DMS 273 treated with DMSO at 0.1 percent for 48 hours (cell line): Measurements from ENCODE around the gene PCNX3.
"Not testable (repeated sequence)": the region's sequence is repeated elsewhere in the genome, so short reads cannot be mapped to it uniquely, and the experiment has no call there.

Source experiments
- DNase-seq: peaks from one replicate; lab custom pipeline; 2025; lab: John Stamatoyannopoulos, UW

PCNX3 gene

DNA sequence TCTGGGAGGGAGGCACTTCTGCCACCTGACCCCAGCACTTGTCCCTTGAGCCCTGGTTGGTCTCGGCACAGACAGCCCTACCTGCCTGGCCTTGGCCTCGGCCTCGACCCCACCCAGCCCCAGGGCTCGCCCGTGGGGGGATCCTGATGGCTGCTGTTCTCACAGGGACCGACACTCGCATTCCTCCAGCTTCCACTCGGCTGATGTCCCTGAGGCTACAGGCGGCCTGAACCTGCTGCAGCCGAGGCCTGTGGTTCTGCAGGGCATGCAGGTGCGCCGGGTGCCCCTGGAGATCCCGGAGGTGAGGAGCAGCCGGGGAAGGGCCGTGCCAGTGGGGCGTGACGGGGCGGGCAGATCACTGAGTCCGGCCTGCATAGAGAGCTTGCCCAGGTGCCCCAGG, 5.1 kb downstream of the PCNX3 start:
- DNase-seq = no peak

DNA sequence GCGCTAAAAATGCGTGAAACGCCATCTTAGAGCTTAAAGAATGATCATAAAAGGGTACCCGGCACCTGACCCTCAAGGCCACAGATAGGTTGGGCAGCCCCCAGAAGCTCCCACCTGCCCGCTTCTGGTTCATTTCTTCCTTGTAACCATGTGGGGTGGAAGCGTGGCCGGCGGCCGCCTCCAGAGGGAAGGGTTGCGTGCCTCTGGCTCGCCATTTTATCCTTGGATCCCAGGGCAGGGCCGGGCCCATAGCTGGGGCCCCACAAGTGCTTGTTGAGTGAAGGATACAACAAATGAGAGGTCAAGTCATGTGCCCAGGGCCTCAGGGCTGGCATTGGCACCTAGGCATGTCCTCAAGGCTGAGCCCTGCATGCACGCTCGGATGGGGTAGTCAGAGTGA, 5.9 kb downstream of the PCNX3 start:
- no peak for DNase-seq

DNA sequence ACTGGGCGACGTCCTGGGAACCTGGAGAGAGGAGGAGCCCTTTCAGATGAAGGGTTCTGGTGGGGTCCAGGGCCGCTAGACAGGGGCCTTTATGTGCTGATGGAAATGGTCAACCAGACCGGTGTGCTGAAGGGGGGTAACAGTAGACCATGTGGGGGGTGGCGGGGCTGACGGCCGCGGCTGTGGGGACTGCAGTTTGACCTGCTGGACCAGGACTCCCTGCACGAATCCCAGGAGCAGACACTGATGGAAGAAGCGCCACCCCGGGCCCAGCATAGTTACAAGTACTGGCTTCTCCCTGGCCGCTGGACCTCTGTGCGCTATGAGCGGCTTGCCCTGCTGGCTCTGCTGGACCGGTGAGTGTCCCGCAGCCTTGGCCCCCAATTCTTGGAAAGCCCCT, 6.4 kb downstream of the PCNX3 start:
- no peak for DNase-seq

DNA sequence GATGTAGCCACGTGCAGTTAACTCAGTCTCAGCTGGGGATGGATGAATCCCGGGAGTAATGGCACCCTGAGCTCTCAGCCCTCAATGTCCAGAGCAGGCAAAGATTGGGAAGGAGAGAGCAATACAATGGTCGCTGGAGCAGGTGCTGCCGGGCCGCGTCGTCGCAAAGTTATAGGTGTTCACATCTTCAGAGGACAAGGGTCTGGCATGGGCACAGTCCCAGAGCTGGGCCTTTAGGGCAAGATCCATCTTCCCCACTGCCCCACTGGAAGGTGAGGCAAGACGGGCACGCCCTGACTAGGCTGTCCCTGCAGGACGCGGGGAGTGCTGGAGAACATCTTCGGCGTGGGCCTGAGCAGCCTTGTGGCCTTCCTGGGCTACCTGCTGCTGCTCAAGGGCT, 7.6 kb downstream of the PCNX3 start:
- DNase-seq = no peak

DNA sequence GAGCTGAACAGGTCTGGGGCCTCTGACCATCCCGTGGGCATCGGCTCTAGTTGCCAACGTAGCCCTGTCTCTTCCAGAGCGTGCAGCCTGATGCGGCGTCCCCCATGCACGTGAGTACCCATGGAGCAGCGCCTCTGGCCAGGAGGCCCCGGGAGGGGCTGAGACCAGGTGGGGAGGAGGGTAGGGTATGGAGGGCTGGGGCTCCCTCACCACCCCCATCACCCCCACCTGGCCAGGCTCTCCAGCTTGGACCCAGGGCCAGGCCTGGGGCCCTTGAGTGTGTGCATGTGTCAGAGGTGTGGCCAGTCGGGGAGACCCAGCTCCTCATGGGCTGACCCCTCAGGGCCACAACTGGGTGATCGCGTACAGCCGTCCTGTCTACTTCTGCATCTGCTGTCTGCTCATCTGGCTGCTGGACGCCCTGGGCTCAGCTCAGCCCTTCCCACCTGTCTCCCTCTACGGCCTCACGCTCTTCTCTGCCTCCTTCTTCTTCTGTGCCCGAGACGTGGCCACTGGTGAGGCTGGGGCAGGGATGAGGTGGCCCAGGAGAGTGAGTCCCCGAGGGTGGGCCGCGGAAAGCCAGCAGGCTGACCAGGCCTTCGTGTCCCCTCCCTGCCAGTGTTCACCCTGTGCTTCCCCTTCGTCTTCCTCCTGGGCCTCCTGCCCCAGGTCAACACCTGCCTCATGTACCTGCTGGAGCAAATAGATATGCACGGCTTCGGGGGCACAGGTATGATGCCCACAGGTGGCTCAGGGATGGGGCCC, 8.5 kb downstream of the PCNX3 start:
- DNase-seq = no peak

DNA sequence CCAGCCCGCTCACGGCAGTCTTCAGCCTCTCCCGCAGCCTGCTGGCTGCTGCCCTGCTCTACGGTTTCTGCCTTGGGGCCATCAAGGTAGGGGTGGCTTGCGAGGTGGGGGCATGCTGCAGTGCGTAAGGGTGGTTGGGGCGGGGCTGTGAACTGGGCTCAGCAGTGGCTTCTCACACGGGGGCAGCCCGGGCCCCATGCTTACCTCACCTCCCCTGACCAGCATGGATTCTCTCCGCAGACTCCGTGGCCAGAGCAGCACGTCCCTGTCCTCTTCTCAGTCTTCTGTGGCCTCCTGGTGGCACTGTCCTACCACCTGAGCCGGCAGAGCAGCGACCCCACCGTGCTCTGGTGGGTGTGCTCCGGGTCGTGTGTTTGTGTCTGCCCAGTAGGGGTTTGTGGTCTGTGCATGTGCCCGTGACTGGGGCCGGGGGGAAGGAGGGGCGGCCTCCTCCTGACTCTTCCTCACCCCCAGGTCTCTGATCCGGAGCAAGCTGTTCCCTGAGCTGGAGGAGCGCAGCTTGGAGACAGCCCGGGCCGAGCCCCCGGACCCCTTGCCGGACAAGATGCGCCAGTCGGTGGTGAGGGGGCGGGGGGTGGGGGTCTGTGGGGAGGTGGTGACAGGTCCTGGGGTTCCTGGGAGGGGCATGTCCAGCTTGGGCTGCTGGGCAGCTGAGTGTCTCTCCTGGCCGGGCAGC, 9.5 kb downstream of the PCNX3 start:
- no peak for DNase-seq

DNA sequence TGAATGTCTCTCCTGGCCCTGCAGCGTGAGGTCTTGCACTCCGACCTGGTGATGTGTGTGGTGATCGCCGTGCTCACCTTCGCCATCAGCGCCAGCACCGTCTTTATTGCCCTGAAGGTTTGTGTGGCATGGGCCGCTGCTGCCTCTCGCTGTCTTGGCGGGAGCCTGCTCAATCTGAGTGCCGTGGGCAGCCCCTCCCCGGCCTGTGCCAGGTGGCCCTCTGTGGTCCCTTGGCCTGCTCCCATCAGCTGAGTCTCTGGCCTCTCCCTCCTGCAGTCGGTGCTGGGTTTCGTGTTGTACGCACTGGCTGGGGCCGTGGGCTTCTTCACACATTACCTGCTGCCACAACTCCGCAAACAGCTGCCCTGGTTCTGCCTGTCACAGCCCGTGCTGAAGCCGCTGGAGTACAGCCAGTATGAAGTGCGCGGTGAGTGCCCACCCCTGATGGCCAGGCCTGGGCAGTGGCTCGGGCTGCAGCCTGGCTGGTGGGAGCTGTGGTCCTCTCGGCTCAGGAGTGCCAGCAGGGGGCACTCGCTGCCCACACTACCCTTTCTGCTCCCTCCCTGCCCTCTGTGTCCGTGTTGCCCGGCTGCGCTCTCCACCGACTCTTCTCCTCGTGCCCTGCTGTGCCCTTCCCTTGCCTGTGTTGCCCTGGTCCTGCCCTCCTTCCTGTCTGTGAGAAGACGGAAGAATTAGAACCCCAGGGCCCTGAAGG, 10.2 kb downstream of the PCNX3 start:
- DNase-seq = no peak

DNA sequence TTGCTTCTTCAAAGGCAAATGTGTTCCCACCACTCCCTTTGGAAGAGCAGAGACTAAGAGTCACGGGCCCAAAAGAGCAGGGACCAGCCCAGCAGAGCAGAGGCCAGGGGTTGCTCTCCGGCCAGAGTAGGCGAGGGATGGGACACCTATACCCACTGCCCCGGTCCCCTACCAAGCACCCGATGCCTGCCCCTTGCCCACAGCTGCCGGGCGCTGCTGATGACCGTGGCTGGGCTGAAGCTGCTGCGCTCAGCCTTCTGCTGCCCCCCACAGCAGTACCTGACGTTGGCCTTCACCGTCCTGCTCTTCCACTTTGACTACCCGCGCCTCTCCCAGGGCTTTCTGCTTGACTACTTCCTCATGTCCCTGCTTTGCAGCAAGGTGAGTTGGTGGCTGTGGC, 11.6 kb downstream of the PCNX3 start:
- no peak for DNase-seq

DNA sequence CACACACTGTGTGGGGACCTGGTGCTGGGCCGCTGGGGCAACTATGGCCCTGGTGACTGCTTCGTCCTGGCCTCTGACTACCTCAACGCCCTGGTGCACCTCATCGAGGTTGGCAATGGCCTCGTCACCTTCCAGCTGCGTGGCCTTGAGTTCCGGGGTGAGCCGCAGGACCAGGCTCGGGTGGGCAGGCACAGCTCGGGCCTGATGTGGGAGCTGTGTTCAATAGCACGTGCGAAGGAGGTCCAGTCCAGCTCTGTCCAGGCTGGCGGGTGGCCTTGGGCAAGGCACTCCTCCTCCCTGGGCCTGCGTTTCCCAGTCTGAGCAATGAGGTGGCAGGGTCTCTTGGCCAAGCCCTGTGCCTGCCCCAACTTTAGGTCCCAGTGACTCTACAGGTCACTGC, 14.0 kb downstream of the PCNX3 start:
- DNase-seq = no peak

DNA sequence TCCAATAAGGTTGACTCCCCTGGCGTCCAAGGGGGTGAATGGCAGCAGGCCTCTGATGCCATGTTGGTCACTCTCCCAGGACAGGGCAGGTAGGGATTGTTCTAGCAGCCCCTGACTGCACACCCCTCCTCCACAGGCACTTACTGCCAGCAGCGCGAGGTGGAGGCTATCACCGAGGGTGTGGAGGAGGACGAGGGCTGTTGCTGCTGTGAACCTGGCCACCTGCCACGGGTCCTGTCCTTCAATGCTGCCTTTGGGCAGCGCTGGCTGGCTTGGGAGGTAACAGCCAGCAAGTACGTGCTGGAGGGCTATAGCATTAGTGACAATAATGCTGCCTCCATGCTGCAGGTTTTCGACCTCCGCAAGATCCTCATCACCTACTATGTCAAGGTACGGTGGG, 14.6 kb downstream of the PCNX3 start:
- no peak for DNase-seq

DNA sequence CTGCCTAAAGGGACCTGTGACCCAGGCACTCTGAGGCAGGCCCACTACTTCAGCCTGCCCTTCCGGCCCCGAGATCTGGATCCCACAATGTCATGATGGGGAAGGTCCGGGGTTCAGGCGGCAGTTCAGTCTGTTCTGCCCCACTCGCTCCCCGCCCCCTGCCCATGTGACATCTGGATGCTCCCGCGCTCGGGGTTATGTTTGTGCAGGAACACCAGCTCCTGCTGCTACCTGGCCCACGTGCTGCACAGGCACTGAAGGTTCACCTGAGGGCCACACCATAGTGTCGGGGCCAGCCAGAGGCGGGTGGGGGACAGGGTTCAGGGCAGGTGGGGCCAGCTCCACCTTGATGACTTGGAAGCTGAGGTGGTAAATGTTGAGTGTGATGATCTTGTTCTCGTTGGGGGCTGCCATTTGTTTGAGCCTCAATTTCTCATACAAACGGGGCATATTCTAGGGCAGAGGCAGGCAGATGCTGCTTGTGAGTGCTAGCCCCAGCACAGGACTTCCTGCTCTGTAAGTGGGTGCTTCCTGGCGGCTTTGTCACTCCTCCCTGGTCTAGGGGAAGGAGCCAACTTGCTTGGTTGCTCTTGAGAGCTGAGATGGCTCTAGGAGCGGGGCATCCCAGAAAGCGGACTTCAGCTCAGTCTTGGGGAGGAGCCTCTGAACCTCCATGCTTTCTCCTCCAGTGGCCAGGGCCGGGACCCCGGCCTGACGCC, 18.0 kb downstream of the PCNX3 start:
- DNase-seq = no peak

DNA sequence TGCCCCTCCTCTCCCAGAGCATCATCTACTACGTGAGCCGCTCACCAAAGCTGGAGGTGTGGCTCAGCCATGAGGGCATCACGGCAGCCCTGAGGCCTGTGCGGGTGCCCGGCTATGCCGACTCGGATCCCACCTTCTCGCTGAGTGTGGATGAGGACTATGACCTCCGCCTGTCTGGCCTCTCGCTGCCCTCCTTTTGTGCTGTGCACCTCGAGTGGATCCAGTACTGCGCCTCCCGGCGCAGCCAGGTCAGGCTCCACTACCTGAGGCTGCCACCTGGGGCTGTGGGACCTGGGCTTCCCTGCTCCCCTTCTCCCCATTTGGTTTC, 18.5 kb downstream of the PCNX3 start:
- DNase-seq = no peak

DNA sequence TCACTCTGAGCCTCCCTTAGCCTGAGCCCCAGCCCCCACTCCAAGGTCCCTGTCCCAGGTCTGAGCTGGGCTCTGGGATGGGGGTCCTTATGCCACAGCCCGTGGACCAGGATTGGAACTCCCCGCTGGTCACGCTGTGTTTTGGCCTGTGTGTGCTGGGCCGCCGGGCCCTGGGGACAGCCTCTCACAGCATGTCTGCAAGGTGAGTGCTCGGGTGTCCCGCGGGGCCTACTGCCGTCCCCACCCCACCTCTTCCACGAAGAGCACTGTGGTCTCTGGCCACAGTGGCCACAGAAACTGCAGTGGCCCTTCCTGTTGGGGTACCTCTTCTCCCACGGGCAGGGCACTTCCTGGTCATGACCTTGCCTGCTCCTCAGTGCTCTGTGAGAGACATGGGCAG, 18.9 kb downstream of the PCNX3 start:
- DNase-seq = no peak

DNA sequence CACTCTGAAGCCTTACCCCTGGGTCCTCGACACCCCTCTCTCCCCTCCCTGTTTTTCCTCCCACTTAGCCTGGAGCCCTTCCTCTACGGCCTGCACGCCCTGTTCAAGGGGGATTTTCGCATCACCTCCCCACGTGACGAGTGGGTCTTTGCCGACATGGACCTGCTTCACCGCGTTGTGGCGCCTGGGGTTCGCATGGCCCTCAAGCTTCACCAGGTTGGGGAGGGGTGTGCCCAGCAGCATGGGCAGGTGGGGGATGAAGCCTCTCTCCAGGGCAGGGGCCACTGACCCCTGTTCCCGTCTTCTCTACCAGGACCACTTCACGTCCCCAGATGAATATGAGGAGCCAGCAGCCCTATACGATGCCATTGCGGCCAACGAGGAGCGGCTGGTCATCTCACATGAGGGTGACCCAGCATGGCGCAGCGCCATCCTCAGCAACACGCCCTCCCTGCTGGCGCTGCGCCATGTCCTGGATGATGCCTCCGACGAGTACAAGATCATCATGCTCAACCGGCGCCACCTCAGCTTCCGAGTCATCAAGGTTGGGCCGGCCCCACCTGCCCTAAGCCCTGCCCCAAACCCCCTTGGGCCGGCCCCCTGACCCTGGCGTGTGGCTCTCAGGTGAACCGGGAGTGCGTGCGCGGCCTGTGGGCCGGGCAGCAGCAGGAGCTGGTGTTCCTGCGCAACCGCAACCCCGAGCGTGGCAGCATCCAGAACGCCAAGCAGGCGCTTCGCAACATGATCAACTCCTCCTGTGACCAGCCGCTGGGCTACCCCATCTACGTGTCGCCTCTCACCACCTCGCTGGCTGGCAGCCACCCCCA, 19.5 kb downstream of the PCNX3 start:
- DNase-seq = no peak

DNA sequence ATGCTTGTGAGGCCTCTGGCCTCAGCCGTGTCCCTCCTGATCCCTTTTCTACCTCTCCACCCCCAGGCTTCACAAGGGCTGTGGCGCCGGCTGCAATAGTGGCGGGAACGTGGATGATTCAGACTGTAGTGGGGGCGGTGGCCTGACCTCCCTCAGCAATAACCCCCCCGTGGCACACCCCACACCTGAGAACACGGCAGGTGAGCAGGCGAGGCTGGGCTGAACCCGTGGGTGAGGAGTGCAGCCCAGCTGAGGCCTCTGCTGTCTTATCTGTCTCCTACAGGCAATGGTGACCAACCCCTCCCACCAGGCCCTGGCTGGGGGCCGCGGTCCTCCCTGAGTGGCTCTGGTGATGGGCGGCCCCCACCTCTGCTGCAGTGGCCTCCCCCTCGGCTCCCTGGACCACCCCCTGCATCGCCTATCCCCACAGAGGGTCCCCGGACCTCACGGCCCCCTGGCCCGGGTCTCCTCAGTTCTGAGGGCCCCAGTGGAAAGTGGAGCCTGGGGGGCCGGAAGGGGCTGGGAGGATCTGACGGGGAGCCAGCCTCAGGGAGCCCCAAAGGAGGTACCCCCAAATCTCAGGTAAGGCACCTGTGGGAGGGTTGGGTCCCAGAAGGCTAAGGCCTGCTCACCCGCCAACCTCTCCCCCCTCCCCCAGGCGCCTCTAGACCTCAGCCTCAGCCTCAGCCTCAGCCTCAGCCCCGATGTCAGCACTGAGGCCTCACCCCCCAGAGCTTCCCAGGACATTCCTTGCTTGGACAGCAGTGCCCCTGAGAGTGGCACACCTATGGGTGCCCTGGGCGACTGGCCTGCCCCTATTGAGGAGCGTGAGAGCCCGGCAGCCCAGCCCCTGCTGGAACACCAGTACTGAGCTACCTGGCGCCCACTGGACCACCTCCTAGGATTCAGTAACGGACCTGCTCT, 20.8 kb downstream of the PCNX3 start:
- no peak for DNase-seq

DNA sequence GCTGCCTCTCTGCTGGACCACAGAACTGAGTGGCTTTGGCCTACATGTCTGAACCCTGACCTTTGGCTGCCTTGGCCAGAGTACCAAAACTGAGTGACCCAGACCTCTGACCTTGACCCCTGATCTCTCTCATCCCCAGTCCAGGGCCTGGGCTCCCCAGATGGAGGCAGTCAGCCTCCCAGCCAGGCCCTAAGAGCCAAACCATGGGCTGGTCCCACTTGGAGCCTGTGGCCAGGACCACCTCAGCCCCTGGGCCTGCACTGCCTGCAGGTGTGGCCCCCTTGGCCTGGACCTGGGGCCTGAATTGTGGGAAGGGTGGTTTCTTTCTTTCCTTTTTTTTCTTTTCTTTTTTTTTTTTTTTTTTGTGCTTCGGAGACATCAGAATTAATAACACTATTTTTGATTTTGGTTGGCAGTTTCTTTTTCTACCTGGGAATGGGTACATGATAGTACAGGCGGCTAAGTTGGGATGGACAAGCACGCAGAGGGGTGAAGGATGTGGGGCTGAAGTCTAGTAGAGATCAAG, 21.5 kb downstream of the PCNX3 start:
- DNase-seq = no peak

DNA sequence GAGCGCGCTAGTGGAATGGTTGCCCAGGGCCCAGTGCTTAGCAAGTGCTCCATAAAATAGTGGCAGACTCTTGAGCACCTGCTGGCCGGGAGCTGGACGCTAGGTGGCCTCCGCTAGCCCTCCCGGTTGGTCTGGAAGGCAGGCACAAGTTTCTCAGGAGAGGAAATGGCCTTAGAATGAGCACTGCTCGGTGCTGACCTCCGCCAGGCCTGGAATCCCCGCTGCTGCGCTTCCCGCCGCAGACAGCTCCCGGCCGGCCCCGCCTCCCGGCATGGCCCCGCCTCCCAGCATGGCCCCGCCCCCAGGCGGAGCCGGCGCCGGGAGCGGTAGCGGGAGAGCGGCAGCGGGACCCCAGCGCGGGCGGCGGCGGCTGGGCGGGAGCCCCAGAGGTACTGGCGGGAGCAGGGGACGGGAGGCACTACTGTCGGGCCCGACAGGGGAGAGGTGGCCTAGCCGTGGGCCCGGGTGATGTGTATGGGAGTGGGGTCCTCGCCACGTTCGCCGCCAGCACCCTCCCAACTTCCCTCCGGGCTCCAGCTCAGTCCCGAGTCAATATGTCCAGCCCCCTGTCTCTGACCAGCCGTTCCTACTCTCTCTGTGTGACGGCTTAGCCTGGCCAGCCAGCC, 22.3 kb downstream of the PCNX3 start, which contains the start of gene SIPA1:
Gene SIPA1 (plus strand): TSS at position 308 of the 626 bp plus-strand sequence. CDS start 2,821 bp downstream, outside the sequence.
- peak; percentile 32 for DNase-seq

DNA sequence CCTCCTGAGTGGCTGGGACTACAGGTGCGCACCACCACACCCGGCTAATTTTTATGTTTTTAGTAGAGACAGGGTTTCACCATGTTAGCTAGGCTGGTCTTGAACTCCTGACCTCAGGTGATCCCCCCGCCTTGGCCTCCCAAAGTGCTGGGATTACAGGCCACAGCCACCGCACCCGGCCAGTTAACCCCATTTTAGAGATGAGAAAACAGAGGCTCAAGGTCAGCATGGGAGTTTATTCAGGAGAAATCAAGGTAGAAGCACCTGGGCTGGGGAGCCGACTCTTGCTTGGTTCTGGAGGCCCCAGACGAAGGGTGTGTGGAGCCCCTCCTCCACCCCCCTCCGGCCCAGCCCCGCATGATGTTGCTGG, 23.6 kb downstream of the PCNX3 start:
- not testable (repeated sequence) for DNase-seq

DNA sequence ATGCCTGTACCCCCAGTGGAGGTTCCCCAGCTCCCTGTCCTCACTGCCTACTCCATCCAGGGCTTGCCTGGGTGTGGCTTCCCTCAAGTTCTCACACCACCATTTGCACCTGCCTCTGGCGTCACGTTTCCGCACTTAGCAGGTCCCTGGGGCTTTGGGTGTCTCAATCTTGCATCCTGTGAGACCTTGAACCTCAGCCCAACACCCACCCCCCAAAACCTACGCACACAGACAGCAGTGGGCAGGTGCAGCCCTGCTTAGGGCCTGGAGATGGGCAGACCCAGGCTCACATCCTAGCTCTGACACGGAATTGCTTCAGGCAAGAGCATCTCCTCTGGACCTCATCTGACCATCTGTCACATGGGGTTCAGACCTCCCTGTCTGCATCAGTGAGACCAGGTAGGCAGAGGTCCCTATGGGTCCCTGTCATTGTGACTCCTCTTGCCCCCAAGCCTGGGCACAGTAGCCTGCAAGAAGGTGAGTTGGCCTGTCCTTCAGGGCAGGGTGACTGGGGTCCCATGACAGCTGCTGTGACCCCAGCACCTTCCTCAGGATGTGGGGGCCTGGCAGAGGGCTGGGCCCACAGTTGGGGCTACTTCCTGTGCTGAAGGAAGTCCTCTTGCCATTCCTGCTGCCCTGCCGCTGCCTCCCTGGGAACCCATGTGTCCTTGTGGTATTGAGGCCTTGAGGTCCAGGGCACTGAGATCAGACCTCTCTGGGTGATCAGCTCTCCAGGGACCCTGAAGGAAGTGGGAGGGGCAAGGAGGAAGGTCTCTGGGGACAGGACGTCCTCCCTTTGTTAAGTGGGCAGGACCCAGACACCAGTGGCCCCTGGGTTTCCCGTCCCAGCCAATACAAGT, 24.3 kb downstream of the PCNX3 start:
- DNase-seq = no peak
